Transverse colon (tissue), 4 donors: ENCODE data around the gene FRAS1. TPM values are rescaled to one million over a fixed set of nuclear protein-coding genes. Genes with fewer than 3 reads are reported as not detected.
"Not testable (repeated sequence)": the region's sequence is repeated elsewhere in the genome, so short reads cannot be mapped to it uniquely, and the experiment has no call there.

Experiments used
- DNase-seq: peaks from one replicate; pipeline ENCODE4 v3.0.0-alpha.2; 2019
- H3K27ac ChIP-seq, 4 donors: fragments of 200-600 bp; sonication (generic); 2 replicates each; pipeline ENCODE4 v1.5.1; 2016 to 2018; ENCODE audit warnings: inconsistent platforms in 4 of 4
- H3K27me3 ChIP-seq: fragments of 200-600 bp; sonication (generic); 2 replicates; pipeline ENCODE4 v1.5.1; 2017; ENCODE audit warnings: inconsistent platforms
- H3K36me3 ChIP-seq, 4 donors: fragments of 200-600 bp; sonication (generic); 2 replicates each; pipeline ENCODE4 v1.5.1; 2017 to 2019; ENCODE audit warnings: inconsistent platforms in 4 of 4
- H3K4me1 ChIP-seq, 4 donors: fragments of 200-600 bp; sonication (generic); 2 replicates each; pipeline ENCODE4 v1.5.1; 2017 to 2020; ENCODE audit warnings: inconsistent platforms in 4 of 4
- H3K4me3 ChIP-seq, 4 donors: fragments of 200-600 bp; sonication (generic); 1 replicate in 1 of 4; 2 replicates in 3 of 4; pipeline versions ENCODE4 v1.5.1 to v1.6.1; 2017 to 2019; ENCODE audit warnings: inconsistent platforms in 4 of 4
- H3K9me3 ChIP-seq, 2 donors: fragments of 200-600 bp; sonication (generic); 2 replicates each; pipeline ENCODE4 v1.5.1; 2017 to 2019; ENCODE audit warnings: inconsistent platforms in 2 of 2
- CTCF ChIP-seq, 5 experiments: fragments of 200-600 bp in 3 of 5; fragments of 450-650 bp in 2 of 5; sonication (generic) in 3 of 5; IDR thresholded peaks; 1 replicate in 2 of 5; 2 replicates in 3 of 5; pipeline ENCODE4 v1.5.1; 2016 to 2017; ENCODE audit warnings: antibody characterized with exemption in 5 of 5, inconsistent platforms in 3 of 5, mild to moderate bottlenecking in 2 of 5, moderate library complexity in 1 of 5
- EP300 ChIP-seq: sonication (generic); formaldehyde crosslinking; IDR thresholded peaks from one replicate; pipeline ENCODE4 v1.6.1; 2017; ENCODE audit warnings: antibody characterized with exemption, low read depth
- POLR2A ChIP-seq: fragments of 450-650 bp; IDR thresholded peaks from one replicate; pipeline ENCODE4 v1.6.1; 2016; ENCODE audit warnings: antibody characterized with exemption, mild to moderate bottlenecking, moderate library complexity
- POLR2AphosphoS5 ChIP-seq, 3 donors: sonication (generic); formaldehyde crosslinking; IDR thresholded peaks; one replicate each; pipeline ENCODE4 v1.6.1; 2016; ENCODE audit warnings: antibody characterized with exemption in 3 of 3
- WGBS, 2 donors: methylation state at CpG; one replicate each; pipeline ENCODE4 v1.1.5; 2018; ENCODE audit warnings: low coverage in 1 of 2; 5-methylcytosine and 5-hydroxymethylcytosine counted together
- in situ Hi-C, 4 donors: fragments of 200-750 bp; cut with MboI; loops; one replicate each; pipeline versions ENCODE4 v1.15.0 to v1.15.1; 2017; ENCODE audit warnings: low sequenced_read_pairs in 3 of 4, low pct_ligation_motif_present in 1 of 4, low pct_unique_long_range_greater_than_20kb in 1 of 4
- intact Hi-C: fragments of 100-400 bp; cut with DNase I; formaldehyde crosslinking; loops from one replicate; pipeline ENCODE4 v1.15.1; 2023; ENCODE audit warnings: low total_unique reads
- total RNA-seq, 4 donors: library from RNA; depleted of rRNA; stranded (reverse); fragments of >200 nt; gene quantifications; one replicate each; pipeline ENCODE4 v1.1.0, GENCODE V29; 2016

Gene FRAS1
- total RNA-seq, 4 donors from 2014 or later = 1.8 to 9.7 (median 3.1) TPM

GRCh38 chr4:78207541-78207940, 150.4 kb downstream of the FRAS1 start:
- H3K27ac ChIP-seq = no peak overlapping the region
- no peaks in the 10 kb centered on the region for H3K9me3 ChIP-seq
- no peaks in the 10 kb centered on the region for H3K36me3 ChIP-seq
- TF ChIP-seq EP300 (no peak), POLR2A (no peak), POLR2AphosphoS5 (IDR thresholded peaks at IDR 0.05) (no peak), CTCF (IDR thresholded peaks at IDR 0.05) (no peak)
- H3K4me1 ChIP-seq = no peaks in the 10 kb centered on the region
- H3K27me3 ChIP-seq = no peaks in the 10 kb centered on the region
- 87 to 92% methylated on average over 3 of the region's 3 CpGs for WGBS, 2 donors
- H3K4me3 ChIP-seq = no peak overlapping the region
- intact Hi-C loops = no loop called here
- no peak for DNase-seq
- in situ Hi-C loops = no loop called here

GRCh38 chr4:78207951-78208350, 150.8 kb downstream of the FRAS1 start:
- Histone ChIP-seq H3K27me3 (no peaks in the 10 kb centered on the region), H3K36me3 (no peaks in the 10 kb centered on the region), H3K4me1 (no peaks in the 10 kb centered on the region), H3K4me3 (no peak overlapping the region), H3K27ac (no peak overlapping the region), H3K9me3 (no peaks in the 10 kb centered on the region)
- WGBS, 2 donors = 76 to 78% methylated on average over 3 to 6 of the region's 6 CpGs
- TF ChIP-seq POLR2AphosphoS5 (IDR thresholded peaks at IDR 0.05) = no peak
- TF ChIP-seq EP300 = no peak
- TF ChIP-seq POLR2A = no peak
- no peak for TF ChIP-seq CTCF (IDR thresholded peaks at IDR 0.05)
- no peak for DNase-seq
- in situ Hi-C loops = no loop called here
- intact Hi-C loops = no loop called here

GRCh38 chr4:78208896-78209295, 151.8 kb downstream of the FRAS1 start:
- H3K27ac ChIP-seq, H3K9me3 ChIP-seq, H3K27me3 ChIP-seq, in situ Hi-C loops, H3K4me3 ChIP-seq, H3K36me3 ChIP-seq, H3K4me1 ChIP-seq, DNase-seq, intact Hi-C loops: not testable (repeated sequence)
- WGBS, 2 donors = 81 to 87% methylated on average over 4 of the region's 4 CpGs

GRCh38 chr4:78210694-78211410, 153.7 kb downstream of the FRAS1 start:
- intact Hi-C loops = no loop called here
- H3K9me3 ChIP-seq = no peaks in the 10 kb centered on the region
- no peak overlapping the region for H3K4me3 ChIP-seq
- no peaks in the 10 kb centered on the region for H3K4me1 ChIP-seq
- no peak for DNase-seq
- no peak for TF ChIP-seq CTCF (IDR thresholded peaks at IDR 0.05)
- TF ChIP-seq POLR2A = no peak
- TF ChIP-seq EP300 = no peak
- no peak for TF ChIP-seq POLR2AphosphoS5 (IDR thresholded peaks at IDR 0.05)
- no peaks in the 10 kb centered on the region for H3K36me3 ChIP-seq
- H3K27ac ChIP-seq = no peak overlapping the region
- in situ Hi-C loops = no loop called here
- 76 to 91% methylated on average over 5 to 6 of the region's 6 CpGs for WGBS, 2 donors
- H3K27me3 ChIP-seq = no peaks in the 10 kb centered on the region

GRCh38 chr4:78213218-78213617, 156.1 kb downstream of the FRAS1 start:
- H3K36me3 ChIP-seq = no peaks in the 10 kb centered on the region
- peak; percentile 12 for DNase-seq
- in situ Hi-C loops (no loop called here), intact Hi-C loops (no loop called here)
- no peaks in the 10 kb centered on the region for H3K4me1 ChIP-seq
- TF ChIP-seq CTCF (IDR thresholded peaks at IDR 0.05) (no peak), POLR2A (no peak), POLR2AphosphoS5 (IDR thresholded peaks at IDR 0.05) (no peak), EP300 (no peak)
- 19 to 30% methylated on average over 3 of the region's 3 CpGs for WGBS, 2 donors
- H3K27ac ChIP-seq = peak overlapping the region in 1 of 4 donors; percentile 65
- no peak overlapping the region for H3K4me3 ChIP-seq
- H3K27me3 ChIP-seq = no peaks in the 10 kb centered on the region
- no peaks in the 10 kb centered on the region for H3K9me3 ChIP-seq
